Neural progenitor cell (in vitro differentiated cells): ENCODE measurements around the gene ADAMTS18.
"Not testable (repeated sequence)": the region's sequence is repeated elsewhere in the genome, so short reads cannot be mapped to it uniquely, and the experiment has no call there.

ENCODE experiments used
- CTCF ChIP-seq: fragments of 200-600 bp; sonication (generic); IDR thresholded peaks from 2 replicates; pipeline ENCODE4 v1.5.1; 2017; ENCODE audit warnings: antibody characterized with exemption, mild to moderate bottlenecking
- EZH2 ChIP-seq: fragments of 200-600 bp; sonication (generic); IDR thresholded peaks from 2 replicates; pipeline ENCODE4 v1.6.1; 2017; ENCODE audit warnings: antibody characterized with exemption, mild to moderate bottlenecking, moderate library complexity

GRCh38 chr16:77463659-77464058, 28.8 kb upstream of the ADAMTS18 start:
- not testable (repeated sequence) for TF ChIP-seq CTCF, EZH2
